Gastrocnemius medialis (tissue), 4 donors: ENCODE data around the gene CPM.

Experiments used
- POLR2A ChIP-seq, 2 donors: fragments of 450-650 bp; IDR thresholded peaks; one replicate each; pipeline ENCODE4 v1.6.1; 2017; ENCODE audit warnings: antibody characterized with exemption in 2 of 2, mild to moderate bottlenecking in 2 of 2, moderate library complexity in 2 of 2
- TF ChIP-seq, protein P1 (sequence below), 5 experiments: fragments of 450-650 bp in 3 of 5; fragments of 200-600 bp in 2 of 5; sonication (generic) in 2 of 5; IDR thresholded peaks in 4 of 5; conservative IDR thresholded peaks in 1 of 5; 1 replicate in 4 of 5; 2 replicates in 1 of 5; pipeline ENCODE4 v1.5.1; 2016 to 2019; ENCODE audit warnings: antibody characterized with exemption in 5 of 5, mild to moderate bottlenecking in 3 of 5, moderate library complexity in 3 of 5

GRCh38 chr12:68855771-68856170 is 77.2 kb downstream of the CPM start:
- no peak for TF ChIP-seq POLR2A (IDR thresholded peaks at IDR 0.05)
- TF ChIP-seq, protein P1, sequence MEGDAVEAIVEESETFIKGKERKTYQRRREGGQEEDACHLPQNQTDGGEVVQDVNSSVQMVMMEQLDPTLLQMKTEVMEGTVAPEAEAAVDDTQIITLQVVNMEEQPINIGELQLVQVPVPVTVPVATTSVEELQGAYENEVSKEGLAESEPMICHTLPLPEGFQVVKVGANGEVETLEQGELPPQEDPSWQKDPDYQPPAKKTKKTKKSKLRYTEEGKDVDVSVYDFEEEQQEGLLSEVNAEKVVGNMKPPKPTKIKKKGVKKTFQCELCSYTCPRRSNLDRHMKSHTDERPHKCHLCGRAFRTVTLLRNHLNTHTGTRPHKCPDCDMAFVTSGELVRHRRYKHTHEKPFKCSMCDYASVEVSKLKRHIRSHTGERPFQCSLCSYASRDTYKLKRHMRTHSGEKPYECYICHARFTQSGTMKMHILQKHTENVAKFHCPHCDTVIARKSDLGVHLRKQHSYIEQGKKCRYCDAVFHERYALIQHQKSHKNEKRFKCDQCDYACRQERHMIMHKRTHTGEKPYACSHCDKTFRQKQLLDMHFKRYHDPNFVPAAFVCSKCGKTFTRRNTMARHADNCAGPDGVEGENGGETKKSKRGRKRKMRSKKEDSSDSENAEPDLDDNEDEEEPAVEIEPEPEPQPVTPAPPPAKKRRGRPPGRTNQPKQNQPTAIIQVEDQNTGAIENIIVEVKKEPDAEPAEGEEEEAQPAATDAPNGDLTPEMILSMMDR (IDR thresholded peaks at IDR 0.05 in 4 of 5, conservative IDR thresholded peaks at IDR 0.05 in 1 of 5) = no peak
